Measurements from ENCODE around the gene LORICRIN.
"Not testable (repeated sequence)": the region's sequence is repeated elsewhere in the genome, so short reads cannot be mapped to it uniquely, and the experiment has no call there.

LORICRIN gene

GRCh38 chr1:153229076-153229829, 30.2 kb upstream of the LORICRIN start:
- not testable (repeated sequence) for H3K4me1 ChIP-seq (ENCODE audit: control insufficient read depth, insufficient read depth, low read length); H3K9ac ChIP-seq (ENCODE audit: low read length in 2 of 2); H3K36me3 ChIP-seq (ENCODE audit: control insufficient read depth in 2 of 2, insufficient read depth in 2 of 2, low read length in 2 of 2); H3K27ac ChIP-seq (ENCODE audit: low read length); H3K27me3 ChIP-seq (ENCODE audit: control insufficient read depth in 1 of 2, insufficient read depth in 2 of 2, low read length in 2 of 2); H3K4me3 ChIP-seq (ENCODE audit: low read length in 2 of 2); H3K9me3 ChIP-seq (ENCODE audit: control insufficient read depth in 2 of 2, low read length in 2 of 2)

DNA sequence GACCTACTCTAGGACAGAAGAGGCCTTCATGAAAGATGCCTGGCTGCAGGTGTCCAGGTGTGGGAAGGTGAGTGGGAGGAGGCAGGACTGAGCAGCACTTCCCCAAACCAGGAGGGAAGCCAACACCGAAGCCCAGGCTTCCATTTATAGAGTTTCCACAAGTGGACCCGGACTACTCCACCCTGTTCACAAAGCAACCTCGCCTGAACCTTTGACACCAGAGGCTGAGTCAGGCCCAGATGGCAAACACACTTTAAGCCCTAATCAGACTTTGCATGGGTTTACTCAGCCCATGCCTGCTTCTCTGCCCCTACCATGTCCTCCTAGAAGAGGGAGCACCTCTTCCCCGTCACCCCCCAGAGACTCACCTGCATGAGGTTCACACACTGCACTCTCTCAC, 28.1 kb upstream of the LORICRIN start:
- H3K9ac ChIP-seq (ENCODE audit: low read length in 2 of 2): no peak overlapping the region
- H3K27ac ChIP-seq (ENCODE audit: low read length): no peak overlapping the region

GRCh38 chr1:153231785-153232184, 27.7 kb upstream of the LORICRIN start:
- Histone ChIP-seq H3K27ac (ENCODE audit: low read length) (no peak overlapping the region), H3K36me3 (ENCODE audit: control insufficient read depth in 2 of 2, insufficient read depth in 2 of 2, low read length in 2 of 2) (no peaks in the 10 kb centered on the region), H3K27me3 (ENCODE audit: control insufficient read depth in 1 of 2, insufficient read depth in 2 of 2, low read length in 2 of 2) (no peaks in the 10 kb centered on the region), H3K9me3 (ENCODE audit: control insufficient read depth in 2 of 2, low read length in 2 of 2) (no peaks in the 10 kb centered on the region), H3K9ac (ENCODE audit: low read length in 2 of 2) (no peak overlapping the region), H3K4me1 (ENCODE audit: control insufficient read depth, insufficient read depth, low read length) (no peaks in the 10 kb centered on the region), H3K4me3 (ENCODE audit: low read length in 2 of 2) (no peak overlapping the region)

More for the DNA sequence above, 28.1 kb upstream of the LORICRIN start:
- Histone ChIP-seq H3K4me1 (ENCODE audit: control insufficient read depth, insufficient read depth, low read length) (no peaks in the 10 kb centered on the region), H3K9me3 (ENCODE audit: control insufficient read depth in 2 of 2, low read length in 2 of 2) (no peaks in the 10 kb centered on the region), H3K27me3 (ENCODE audit: control insufficient read depth in 1 of 2, insufficient read depth in 2 of 2, low read length in 2 of 2) (no peaks in the 10 kb centered on the region), H3K4me3 (ENCODE audit: low read length in 2 of 2) (no peak overlapping the region), H3K36me3 (ENCODE audit: control insufficient read depth in 2 of 2, insufficient read depth in 2 of 2, low read length in 2 of 2) (no peaks in the 10 kb centered on the region)

DNA sequence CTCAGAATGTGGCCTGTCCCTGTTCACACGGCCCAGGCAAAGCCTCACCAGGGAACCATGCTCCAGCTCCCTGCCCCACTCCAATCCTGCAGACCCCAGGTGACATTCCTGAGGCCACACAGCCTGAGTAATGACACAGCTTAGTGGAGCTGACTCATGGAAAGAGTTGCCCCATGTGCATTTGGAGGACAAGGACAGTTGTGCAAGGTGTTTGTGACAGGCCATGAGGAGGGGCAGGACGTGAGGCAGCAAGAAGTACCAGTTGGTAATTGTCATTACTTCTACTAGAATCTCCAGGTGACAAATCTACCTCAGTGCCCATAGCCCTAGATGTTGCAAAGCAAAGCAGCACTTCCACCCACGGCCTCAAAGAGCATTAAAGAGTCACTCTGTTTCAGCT, 26.9 kb upstream of the LORICRIN start:
- H3K27me3 ChIP-seq (ENCODE audit: control insufficient read depth in 1 of 2, insufficient read depth in 2 of 2, low read length in 2 of 2): no peaks in the 10 kb centered on the region
- H3K36me3 ChIP-seq (ENCODE audit: control insufficient read depth in 2 of 2, insufficient read depth in 2 of 2, low read length in 2 of 2): no peaks in the 10 kb centered on the region
- no peak overlapping the region for H3K4me3 ChIP-seq (ENCODE audit: low read length in 2 of 2)
- H3K9me3 ChIP-seq (ENCODE audit: control insufficient read depth in 2 of 2, low read length in 2 of 2): no peaks in the 10 kb centered on the region
- no peaks in the 10 kb centered on the region for H3K4me1 ChIP-seq (ENCODE audit: control insufficient read depth, insufficient read depth, low read length)
- H3K27ac ChIP-seq (ENCODE audit: low read length): no peak overlapping the region
- H3K9ac ChIP-seq (ENCODE audit: low read length in 2 of 2): no peak overlapping the region

- Histone ChIP-seq H3K36me3 (ENCODE audit: control insufficient read depth in 2 of 2, insufficient read depth in 2 of 2, low read length in 2 of 2) (no peaks in the 10 kb centered on the region), H3K9me3 (ENCODE audit: control insufficient read depth in 2 of 2, low read length in 2 of 2) (no peaks in the 10 kb centered on the region), H3K27me3 (ENCODE audit: control insufficient read depth in 1 of 2, insufficient read depth in 2 of 2, low read length in 2 of 2) (no peaks in the 10 kb centered on the region), H3K4me1 (ENCODE audit: control insufficient read depth, insufficient read depth, low read length) (no peaks in the 10 kb centered on the region), H3K9ac (ENCODE audit: low read length in 2 of 2) (no peak overlapping the region), H3K4me3 (ENCODE audit: low read length in 2 of 2) (no peak overlapping the region), H3K27ac (ENCODE audit: low read length) (no peak overlapping the region)
Measured at GRCh38 chr1:153233448-153233847, 26.0 kb upstream of the LORICRIN start.

GRCh38 chr1:153238527-153238926, 21.0 kb upstream of the LORICRIN start:
- H3K27ac ChIP-seq (ENCODE audit: low read length): no peak overlapping the region
- H3K4me1 ChIP-seq (ENCODE audit: control insufficient read depth, insufficient read depth, low read length): no peaks in the 10 kb centered on the region
- H3K9me3 ChIP-seq (ENCODE audit: control insufficient read depth in 2 of 2, low read length in 2 of 2): no peaks in the 10 kb centered on the region
- no peaks in the 10 kb centered on the region for H3K36me3 ChIP-seq (ENCODE audit: control insufficient read depth in 2 of 2, insufficient read depth in 2 of 2, low read length in 2 of 2)
- H3K27me3 ChIP-seq (ENCODE audit: control insufficient read depth in 1 of 2, insufficient read depth in 2 of 2, low read length in 2 of 2): no peaks in the 10 kb centered on the region
- no peak overlapping the region for H3K4me3 ChIP-seq (ENCODE audit: low read length in 2 of 2)
- H3K9ac ChIP-seq (ENCODE audit: low read length in 2 of 2): no peak overlapping the region

DNA sequence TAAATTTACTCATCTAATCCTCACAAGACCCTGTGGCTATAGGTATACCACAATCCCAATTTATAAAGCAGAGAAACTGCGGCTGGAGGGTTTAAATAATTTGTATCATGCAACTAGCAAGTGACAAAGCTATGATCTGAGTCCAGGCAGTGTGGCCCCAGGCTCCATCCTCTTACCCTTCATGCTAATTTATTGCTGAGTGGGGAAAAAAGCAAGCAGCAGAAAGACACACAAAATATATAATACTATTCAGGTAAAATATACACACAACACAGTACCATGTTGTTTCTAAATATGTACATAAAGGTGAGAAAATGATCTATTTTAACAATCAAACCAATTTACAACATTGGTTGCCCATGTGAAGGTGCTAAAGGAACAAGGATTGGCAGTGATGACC, 17.3 kb upstream of the LORICRIN start:
- H3K4me3 ChIP-seq (ENCODE audit: low read length in 2 of 2): no peak overlapping the region
- H3K9ac ChIP-seq (ENCODE audit: low read length in 2 of 2): no peak overlapping the region
- H3K9me3 ChIP-seq (ENCODE audit: control insufficient read depth in 2 of 2, low read length in 2 of 2): no peaks in the 10 kb centered on the region
- no peaks in the 10 kb centered on the region for H3K36me3 ChIP-seq (ENCODE audit: control insufficient read depth in 2 of 2, insufficient read depth in 2 of 2, low read length in 2 of 2)
- no peaks in the 10 kb centered on the region for H3K4me1 ChIP-seq (ENCODE audit: control insufficient read depth, insufficient read depth, low read length)
- H3K27me3 ChIP-seq (ENCODE audit: control insufficient read depth in 1 of 2, insufficient read depth in 2 of 2, low read length in 2 of 2): peaks cover 4 to 6% of the 10 kb centered on the region in 2 donors
- H3K27ac ChIP-seq (ENCODE audit: low read length): no peak overlapping the region

DNA sequence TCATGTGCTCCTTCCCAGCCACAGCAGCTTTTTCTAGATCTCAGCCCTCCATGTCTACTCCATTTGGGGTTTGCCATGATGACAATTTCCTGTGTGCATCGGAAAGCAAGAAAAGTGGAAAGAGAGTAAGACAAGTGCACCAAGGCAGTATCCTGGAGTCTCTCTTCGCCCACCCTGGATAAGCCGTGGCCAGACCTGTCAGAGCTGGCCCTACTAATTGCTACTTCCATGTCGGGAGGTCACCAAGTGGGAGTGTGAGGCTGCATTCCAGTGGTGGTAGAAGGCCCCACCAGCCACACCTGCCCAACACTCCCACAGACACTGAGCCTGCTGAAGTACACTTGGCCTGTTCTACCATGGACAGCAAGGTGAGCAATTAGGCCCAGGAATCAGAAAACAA, 14.0 kb upstream of the LORICRIN start:
- Histone ChIP-seq H3K4me1 (ENCODE audit: control insufficient read depth, insufficient read depth, low read length) (peaks cover 2% of the 10 kb centered on the region), H3K9ac (ENCODE audit: low read length in 2 of 2) (no peak overlapping the region), H3K4me3 (ENCODE audit: low read length in 2 of 2) (no peak overlapping the region), H3K36me3 (ENCODE audit: control insufficient read depth in 2 of 2, insufficient read depth in 2 of 2, low read length in 2 of 2) (no peaks in the 10 kb centered on the region), H3K27ac (ENCODE audit: low read length) (no peak overlapping the region), H3K9me3 (ENCODE audit: control insufficient read depth in 2 of 2, low read length in 2 of 2) (no peaks in the 10 kb centered on the region), H3K27me3 (ENCODE audit: control insufficient read depth in 1 of 2, insufficient read depth in 2 of 2, low read length in 2 of 2) (peaks cover 8 to 9% of the 10 kb centered on the region in 2 donors)

GRCh38 chr1:153246018-153246417, 13.5 kb upstream of the LORICRIN start:
- peaks cover 2% of the 10 kb centered on the region for H3K4me1 ChIP-seq (ENCODE audit: control insufficient read depth, insufficient read depth, low read length)
- H3K27me3 ChIP-seq (ENCODE audit: control insufficient read depth in 1 of 2, insufficient read depth in 2 of 2, low read length in 2 of 2): peaks cover 8 to 13% of the 10 kb centered on the region in 2 donors
- no peak overlapping the region for H3K4me3 ChIP-seq (ENCODE audit: low read length in 2 of 2)
- no peak overlapping the region for H3K27ac ChIP-seq (ENCODE audit: low read length)
- no peaks in the 10 kb centered on the region for H3K9me3 ChIP-seq (ENCODE audit: control insufficient read depth in 2 of 2, low read length in 2 of 2)
- H3K36me3 ChIP-seq (ENCODE audit: control insufficient read depth in 2 of 2, insufficient read depth in 2 of 2, low read length in 2 of 2): no peaks in the 10 kb centered on the region
- H3K9ac ChIP-seq (ENCODE audit: low read length in 2 of 2): no peak overlapping the region

- Histone ChIP-seq H3K9me3 (ENCODE audit: control insufficient read depth in 2 of 2, low read length in 2 of 2) (no peaks in the 10 kb centered on the region), H3K27ac (ENCODE audit: low read length) (no peak overlapping the region), H3K36me3 (ENCODE audit: control insufficient read depth in 2 of 2, insufficient read depth in 2 of 2, low read length in 2 of 2) (no peaks in the 10 kb centered on the region), H3K4me3 (ENCODE audit: low read length in 2 of 2) (no peak overlapping the region), H3K27me3 (ENCODE audit: control insufficient read depth in 1 of 2, insufficient read depth in 2 of 2, low read length in 2 of 2) (peaks cover 8 to 13% of the 10 kb centered on the region in 2 donors), H3K9ac (ENCODE audit: low read length in 2 of 2) (no peak overlapping the region), H3K4me1 (ENCODE audit: control insufficient read depth, insufficient read depth, low read length) (peaks cover 2% of the 10 kb centered on the region)
Measured at GRCh38 chr1:153246825-153247224, 12.7 kb upstream of the LORICRIN start.

- H3K4me3 ChIP-seq (ENCODE audit: low read length in 2 of 2): no peak overlapping the region
- no peak overlapping the region for H3K9ac ChIP-seq (ENCODE audit: low read length in 2 of 2)
- no peaks in the 10 kb centered on the region for H3K36me3 ChIP-seq (ENCODE audit: control insufficient read depth in 2 of 2, insufficient read depth in 2 of 2, low read length in 2 of 2)
- no peaks in the 10 kb centered on the region for H3K9me3 ChIP-seq (ENCODE audit: control insufficient read depth in 2 of 2, low read length in 2 of 2)
- H3K4me1 ChIP-seq (ENCODE audit: control insufficient read depth, insufficient read depth, low read length): peaks cover 2% of the 10 kb centered on the region
- H3K27me3 ChIP-seq (ENCODE audit: control insufficient read depth in 1 of 2, insufficient read depth in 2 of 2, low read length in 2 of 2): peaks cover 8 to 13% of the 10 kb centered on the region in 2 donors
- no peak overlapping the region for H3K27ac ChIP-seq (ENCODE audit: low read length)
Measured at GRCh38 chr1:153248176-153248879, 11.2 kb upstream of the LORICRIN start.
